Measurements from ENCODE around the gene CYB561A3.

Gene CYB561A3

GRCh38 chr11:61369372-61370348 lies 8.0 kb upstream of the CYB561A3 start:
- DNase-seq (ENCODE audit: low spot score): no peak

- DNase-seq (ENCODE audit: low spot score): no peak
These were observed 7.0 kb upstream of the CYB561A3 start for GRCh38 chr11:61368646-61369045.

DNA sequence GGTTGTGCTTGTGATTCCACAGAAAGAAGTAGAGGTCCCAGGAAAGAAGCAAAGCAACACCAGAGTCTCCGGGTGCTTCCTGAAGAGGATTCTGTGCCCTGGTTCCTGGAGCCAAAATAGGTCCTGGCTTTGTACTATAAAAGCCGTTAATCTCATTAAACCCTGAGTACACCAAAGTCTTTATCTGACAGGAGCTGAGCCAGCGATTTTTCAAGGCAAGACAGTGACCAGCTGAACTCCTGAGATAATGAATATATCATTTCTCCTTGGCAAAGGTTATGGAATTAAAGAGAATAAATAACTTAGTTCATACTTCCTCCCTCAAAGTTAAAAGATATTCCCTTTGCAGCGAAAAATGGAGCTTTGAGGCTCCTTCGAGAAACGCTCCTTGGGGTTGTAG lies 5.7 kb upstream of the CYB561A3 start:
- no peak for DNase-seq (ENCODE audit: low spot score)

GRCh38 chr11:61364012-61364675 lies 2.5 kb upstream of the CYB561A3 start:
- no peak for DNase-seq (ENCODE audit: low spot score)

GRCh38 chr11:61362542-61362875 lies 827 bp upstream of the CYB561A3 start:
- DNase-seq (ENCODE audit: low spot score): no peak

- DNase-seq (ENCODE audit: low spot score): peak; percentile 16
These were observed 393 bp downstream of the CYB561A3 start for GRCh38 chr11:61361237-61361740.

DNA sequence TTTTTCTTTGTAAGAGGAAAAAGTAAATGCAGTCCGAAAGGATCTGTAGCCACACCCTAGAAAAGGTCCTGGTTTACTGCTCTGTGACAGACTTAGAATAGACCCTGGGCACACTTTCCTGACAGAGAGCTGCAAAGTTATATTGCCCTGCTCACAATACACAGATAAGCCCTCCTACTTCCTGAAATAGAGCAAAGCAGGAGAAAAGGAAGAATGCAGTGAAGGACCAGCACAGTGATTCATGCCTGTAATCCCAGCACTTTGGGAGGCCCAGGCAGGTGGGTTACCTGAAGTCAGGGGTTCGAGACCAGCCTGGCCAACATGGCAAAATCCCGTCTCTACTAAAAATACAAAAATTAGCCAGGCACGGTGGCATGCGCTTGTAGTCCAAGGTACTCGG lies 2.2 kb downstream of the CYB561A3 start:
- no peak for DNase-seq (ENCODE audit: low spot score)

DNA sequence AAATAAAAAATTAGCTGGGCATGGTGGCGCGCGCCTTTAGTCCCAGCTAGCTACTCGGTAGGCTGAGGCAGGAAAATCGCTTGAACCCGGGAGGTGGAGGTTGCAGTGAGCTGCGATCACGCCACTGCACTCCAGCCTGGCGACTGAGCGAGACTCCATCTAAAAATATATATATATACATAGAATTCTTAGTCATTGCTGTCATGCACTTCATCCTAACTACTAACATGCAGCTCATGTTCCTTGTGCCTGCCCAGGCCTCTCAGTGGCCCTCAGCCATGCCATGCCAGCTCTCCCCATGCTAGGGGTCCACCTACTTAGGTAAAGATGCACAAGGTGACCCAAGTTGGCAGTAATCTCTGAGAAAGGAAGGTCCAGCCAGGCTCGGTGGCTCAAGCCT lies 3.1 kb downstream of the CYB561A3 start:
- no peak for DNase-seq (ENCODE audit: low spot score)

- DNase-seq (ENCODE audit: low spot score): no peak
These were observed 3.8 kb downstream of the CYB561A3 start for GRCh38 chr11:61357894-61358239.

GRCh38 chr11:61357233-61357893 lies 4.3 kb downstream of the CYB561A3 start:
- no peak for DNase-seq (ENCODE audit: low spot score)

DNA sequence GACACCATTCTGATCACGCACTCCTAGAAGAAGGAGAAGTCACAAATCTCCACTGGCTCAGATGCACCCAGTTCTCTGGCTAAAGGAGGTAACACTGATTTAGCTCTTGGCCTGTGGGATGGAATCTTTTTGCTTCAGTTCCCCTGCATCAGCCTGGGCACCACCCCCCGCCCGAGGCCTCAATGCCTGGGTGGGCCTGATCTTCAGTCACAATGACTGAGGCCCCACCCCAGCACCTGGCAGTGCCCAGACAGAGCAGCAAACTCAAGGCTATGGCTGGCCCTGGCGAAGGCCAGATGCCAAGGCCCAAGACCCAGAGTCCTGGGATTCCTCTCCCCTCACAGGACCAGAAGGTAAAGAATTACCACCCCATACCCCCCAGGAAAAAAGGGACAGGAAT lies 5.0 kb downstream of the CYB561A3 start:
- DNase-seq (ENCODE audit: low spot score): no peak

GRCh38 chr11:61354208-61354607 lies 7.5 kb downstream of the CYB561A3 start:
- DNase-seq (ENCODE audit: low spot score): no peak

DNA sequence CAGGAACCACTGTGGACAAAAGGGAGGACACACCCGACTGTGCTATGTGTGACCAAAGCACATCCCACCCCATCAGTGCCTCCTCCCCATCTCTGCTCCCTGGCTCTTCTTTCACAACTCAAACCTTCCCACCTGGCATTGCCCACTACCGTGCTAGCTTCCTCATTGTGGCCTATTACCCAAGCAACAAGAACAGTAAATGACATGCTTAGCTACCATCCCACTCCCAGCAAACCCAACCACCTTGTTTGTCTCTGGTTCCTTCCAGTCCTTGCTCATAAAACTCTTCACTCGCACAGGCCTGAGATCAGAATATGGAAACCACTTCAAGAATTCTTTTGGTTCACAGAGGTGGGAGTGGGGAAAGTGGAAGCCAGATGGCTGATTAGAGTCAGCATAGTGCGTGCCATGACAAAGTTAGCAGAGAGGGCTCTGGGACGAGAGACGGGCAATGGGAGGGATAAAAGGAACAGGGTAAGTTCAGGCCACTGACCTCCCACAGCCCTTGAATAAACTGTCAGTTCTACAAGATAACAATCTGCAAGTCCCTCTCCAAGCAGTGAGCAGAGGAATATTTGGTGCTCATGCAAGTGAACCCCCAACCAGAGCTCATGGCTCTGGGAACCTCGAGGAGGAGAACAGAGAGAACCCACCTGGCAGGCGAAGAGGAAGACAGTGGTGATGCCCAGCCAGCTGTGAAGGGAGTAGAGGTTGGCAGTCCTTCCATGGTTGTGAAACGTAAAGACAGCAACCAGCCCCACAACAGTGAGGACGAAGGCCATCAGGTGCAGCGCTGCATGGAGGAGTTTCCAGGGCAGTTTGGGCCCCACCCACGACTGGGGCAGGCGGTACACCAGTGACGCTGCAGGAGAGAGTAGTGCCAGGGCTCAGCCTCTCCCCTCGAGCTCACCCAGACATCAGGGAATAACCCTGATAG lies 8.3 kb downstream of the CYB561A3 start:
- DNase-seq (ENCODE audit: low spot score): no peak

DNA sequence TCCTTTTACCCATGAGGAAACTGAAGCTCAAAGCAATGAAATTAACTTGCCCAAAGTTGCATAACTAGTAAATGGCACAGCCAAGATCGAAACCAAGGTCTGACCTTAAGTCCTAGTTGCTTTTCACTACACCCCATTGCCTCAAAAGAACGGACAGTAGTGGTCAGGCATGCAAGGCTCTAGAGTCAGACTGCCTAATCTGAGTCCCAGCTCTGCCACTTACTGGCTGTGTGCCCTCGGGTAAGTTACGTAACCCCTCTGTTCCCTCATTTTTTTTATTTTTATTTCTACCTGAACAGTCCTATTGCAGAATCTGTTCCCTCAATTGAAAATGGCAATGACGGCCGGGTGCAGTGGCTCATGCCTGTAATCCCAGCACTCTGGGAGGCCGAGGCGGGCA lies 9.6 kb downstream of the CYB561A3 start:
- no peak for DNase-seq (ENCODE audit: low spot score)

- no peak for DNase-seq (ENCODE audit: low spot score)
These were observed 10.9 kb downstream of the CYB561A3 start for GRCh38 chr11:61350803-61351202.

- no peak for DNase-seq (ENCODE audit: low spot score)
These were observed 11.3 kb downstream of the CYB561A3 start for GRCh38 chr11:61350336-61350735.

DNA sequence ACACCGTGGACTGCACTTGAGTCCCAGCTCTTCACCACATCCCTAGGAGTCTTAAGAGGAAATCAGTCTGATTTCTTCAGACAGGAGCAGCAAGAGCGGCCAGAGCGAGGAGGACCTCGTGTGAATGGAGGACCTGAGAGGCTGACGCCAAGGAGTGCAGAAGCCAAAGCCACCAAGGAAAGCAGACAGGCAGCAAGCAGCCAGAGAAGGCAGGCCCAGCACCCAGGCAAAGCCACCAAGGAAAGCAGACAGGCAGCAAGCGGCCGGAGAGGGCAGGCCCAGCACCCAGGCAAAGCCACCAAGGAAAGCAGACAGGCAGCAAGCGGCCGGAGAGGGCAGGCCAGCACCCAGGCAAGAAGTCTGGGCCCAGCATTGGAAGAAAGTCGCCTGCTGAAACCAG lies 11.8 kb downstream of the CYB561A3 start:
- DNase-seq (ENCODE audit: low spot score): no peak

GRCh38 chr11:61349189-61349751 lies 12.4 kb downstream of the CYB561A3 start:
- no peak for DNase-seq (ENCODE audit: low spot score)

DNA sequence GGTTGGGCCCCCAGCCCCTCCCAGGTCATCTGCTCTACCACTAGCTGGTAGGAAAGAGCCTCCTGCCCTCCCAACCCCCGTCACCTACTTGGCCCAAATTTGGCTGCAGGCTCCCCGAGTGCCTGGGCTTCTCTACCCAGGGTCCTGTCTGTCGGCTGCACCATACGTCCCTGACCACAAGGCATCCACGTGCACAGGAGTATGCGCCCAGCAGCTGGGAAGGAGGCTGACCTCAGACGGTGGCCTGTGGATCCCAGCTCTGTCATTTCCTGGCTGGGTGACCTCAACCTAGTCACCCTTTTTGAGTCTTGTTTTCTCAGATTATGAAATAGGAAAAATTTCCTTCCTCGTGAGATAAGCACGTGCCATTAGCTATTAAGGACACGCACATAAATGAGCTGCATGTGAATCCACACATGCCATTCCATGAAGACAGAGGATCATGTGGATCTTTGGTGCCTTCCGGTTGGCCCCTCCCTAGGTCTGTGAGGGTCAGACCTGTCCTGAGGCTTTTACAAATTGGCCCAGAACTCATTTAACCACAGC lies 13.7 kb downstream of the CYB561A3 start:
- DNase-seq (ENCODE audit: low spot score): no peak

- no peak for DNase-seq (ENCODE audit: low spot score)
These were observed 15.5 kb downstream of the CYB561A3 start for GRCh38 chr11:61345954-61346843.

All from cerebellar cortex (tissue), 1 donor.